RWPE1 (cell line): ENCODE results near the gene MSANTD1.
A peak's percentile ranks its signal among the peaks of the same experiment; 100 is the strongest.

Source experiments
- CTCF ChIA-PET: fragments of 350-600 bp; sonication (Branson Sonifier 250); formaldehyde crosslinking; extraction: SDS; loops from one replicate; lab custom pipeline; 2021; lab: Yijun Ruan, JAX
- POLR2A ChIA-PET: fragments of 400-600 bp; formaldehyde crosslinking; extraction: SDS; loops from one replicate; lab custom pipeline; 2020; ENCODE audit warnings: antibody characterized with exemption; ENCODE audit not compliant: low non-redundant PET; lab: Yijun Ruan, JAX
- DNase-seq: peaks from one replicate; pipeline ENCODE4 v3.0.0; 2012; ENCODE audit warnings: low spot score
- H3K27ac ChIP-seq: fragments of 450-650 bp; 2 replicates; pipeline ENCODE4 v1.5.1; 2017
- CTCF ChIP-seq: fragments of 450-650 bp; conservative IDR thresholded peaks from 2 replicates; pipeline ENCODE4 v1.5.1; 2017; ENCODE audit warnings: low read depth, mild to moderate bottlenecking

MSANTD1 gene

GRCh38 chr4:3221184-3221494 is 27.8 kb upstream of the MSANTD1 start:
- CTCF ChIA-PET = no interaction called here

GRCh38 chr4:3221996-3222395 is 27.0 kb upstream of the MSANTD1 start:
- no peak for TF ChIP-seq CTCF
- ChIA-PET CTCF (no interaction called here), POLR2A (no interaction called here)
- no peak for DNase-seq
- no peak overlapping the region for H3K27ac ChIP-seq

More at GRCh38 chr4:3221184-3221494, 27.8 kb upstream of the MSANTD1 start:
- TF ChIP-seq CTCF = no peak
- POLR2A ChIA-PET = no interaction called here
- H3K27ac ChIP-seq = no peak overlapping the region
- no peak for DNase-seq

- CTCF ChIA-PET = no interaction called here
- POLR2A ChIA-PET = no interaction called here
- no peak for DNase-seq
- H3K27ac ChIP-seq = no peak overlapping the region
- TF ChIP-seq CTCF = no peak
Observed at GRCh38 chr4:3223346-3223745, 25.6 kb upstream of the MSANTD1 start.

- ChIA-PET CTCF (no interaction called here), POLR2A (no interaction called here)
- H3K27ac ChIP-seq = no peak overlapping the region
- no peak for DNase-seq
- no peak for TF ChIP-seq CTCF
Observed at GRCh38 chr4:3223956-3224748, 24.8 kb upstream of the MSANTD1 start.

GRCh38 chr4:3225071-3225850 is 23.7 kb upstream of the MSANTD1 start:
- ChIA-PET CTCF (interaction anchor here (0.6 kb wide), 1 partner anchor 492 kb away, joined by 4 read pairs; no protein-coding TSS in a partner anchor), POLR2A (no interaction called here)
- no peak for TF ChIP-seq CTCF
- DNase-seq = no peak
- 0 out of 2 replicates have a peak overlapping the region, but pooled peaks have one; percentile 11 for H3K27ac ChIP-seq

- DNase-seq = no peak
- POLR2A ChIA-PET = no interaction called here
Observed at GRCh38 chr4:3225936-3226335, 23.0 kb upstream of the MSANTD1 start.

More at GRCh38 chr4:3225936-3226335, 23.0 kb upstream of the MSANTD1 start:
- TF ChIP-seq CTCF = no peak
- CTCF ChIA-PET = no interaction called here
- 0 out of 2 replicates have a peak overlapping the region, but pooled peaks have one; percentile 15 for H3K27ac ChIP-seq
